GM23248 (cell line): ENCODE measurements around the gene GABBR2.

Experiments used
- EZH2 ChIP-seq: fragments of 200-600 bp; sonication (generic); IDR thresholded peaks from 2 replicates; pipeline ENCODE4 v1.6.1; 2018; ENCODE audit warnings: antibody characterized with exemption, mild to moderate bottlenecking; ENCODE audit not compliant: insufficient read depth, poor library complexity, severe bottlenecking
- EZH2phosphoT487 ChIP-seq: fragments of 200-600 bp; sonication (generic); IDR thresholded peaks from 2 replicates; pipeline ENCODE4 v1.6.1; 2018; ENCODE audit warnings: antibody characterized with exemption, moderate library complexity, mild to moderate bottlenecking, low read depth; ENCODE audit not compliant: insufficient read depth

GRCh38 chr9:98501819-98502218 is 206.9 kb downstream of the GABBR2 start:
- TF ChIP-seq EZH2 (no peak), EZH2phosphoT487 (no peak)
